ENCODE data around the gene TMEM169.
"Not testable (repeated sequence)": the region's sequence is repeated elsewhere in the genome, so short reads cannot be mapped to it uniquely, and the experiment has no call there.

The TMEM169 gene

GRCh38 chr2:216131175-216131926 is 49.6 kb downstream of the TMEM169 start:
- DNase-seq (ENCODE audit: low spot score) = no peak

- no peak for DNase-seq (ENCODE audit: low spot score)
Measured at GRCh38 chr2:216132585-216132984, 50.9 kb downstream of the TMEM169 start.

GRCh38 chr2:216133397-216133796 is 51.7 kb downstream of the TMEM169 start:
- no peak for DNase-seq (ENCODE audit: low spot score)

GRCh38 chr2:216134958-216135541 is 53.3 kb downstream of the TMEM169 start:
- no peak for DNase-seq (ENCODE audit: low spot score)

- DNase-seq (ENCODE audit: low spot score) = no peak
Measured at GRCh38 chr2:216139884-216140283, 58.2 kb downstream of the TMEM169 start.

GRCh38 chr2:216141516-216141915 is 59.8 kb downstream of the TMEM169 start:
- DNase-seq (ENCODE audit: low spot score) = not testable (repeated sequence)

- DNase-seq (ENCODE audit: low spot score) = no peak
Measured at GRCh38 chr2:216142540-216142939, 60.8 kb downstream of the TMEM169 start.

GRCh38 chr2:216144372-216144771 is 62.7 kb downstream of the TMEM169 start:
- no peak for DNase-seq (ENCODE audit: low spot score)

GRCh38 chr2:216144857-216145256 is 63.1 kb downstream of the TMEM169 start:
- no peak for DNase-seq (ENCODE audit: low spot score)

GRCh38 chr2:216146573-216146972 is 64.9 kb downstream of the TMEM169 start:
- no peak for DNase-seq (ENCODE audit: low spot score)

GRCh38 chr2:216147172-216148131 is 65.7 kb downstream of the TMEM169 start:
- DNase-seq (ENCODE audit: low spot score) = no peak

GRCh38 chr2:216148983-216149382 is 67.3 kb downstream of the TMEM169 start:
- DNase-seq (ENCODE audit: low spot score) = no peak

GRCh38 chr2:216149741-216150140 is 68.0 kb downstream of the TMEM169 start:
- no peak for DNase-seq (ENCODE audit: low spot score)

GRCh38 chr2:216151313-216152025 is 69.8 kb downstream of the TMEM169 start:
- DNase-seq (ENCODE audit: low spot score) = no peak

Data from SK-N-DZ (cell line).